PC-3 (cell line): ENCODE results near the gene RRM1. TPM values are rescaled to one million over a fixed set of nuclear protein-coding genes. Genes with fewer than 3 reads are reported as not detected.

Experiments
- ATAC-seq: fragments of 200-7000 bp; cut with Tn5 transposase; 2 replicates; pipeline ENCODE4 v1.9.1; 2020; ENCODE audit warnings: mild to moderate bottlenecking, moderate library complexity
- BruUV-seq: library from RNA; stranded (reverse); fragments of 400-500 nt; replicated peaks from 2 replicates; lab custom pipeline; 2021; lab: Mats Ljungman, UMichigan
- CTCF ChIA-PET: fragments of 300-600 bp; sonication (Branson Sonifier 250); formaldehyde crosslinking; loops from one replicate; lab custom pipeline; 2022; ENCODE audit warnings: antibody characterized with exemption; lab: Charles Lee
- POLR2A ChIA-PET: fragments of 300-600 bp; sonication (Branson Sonifier 250); formaldehyde crosslinking; loops from one replicate; lab custom pipeline; 2022; ENCODE audit warnings: antibody characterized with exemption; ENCODE audit not compliant: unreplicated experiment; lab: Charles Lee
- DNase-seq: peaks from one replicate; pipeline ENCODE4 v3.0.0-alpha.2; 2015
- H2AFZ ChIP-seq: fragments of 300-600 bp; sonication (generic); 2 replicates; pipeline ENCODE4 v1.6.0; 2016; ENCODE audit warnings: antibody characterized with exemption, low read length
- H3F3A ChIP-seq: fragments of 300-600 bp; sonication (generic); one replicate; pipeline ENCODE4 v1.6.0; 2017; ENCODE audit warnings: antibody characterized with exemption, low read length, control low read depth, mild to moderate bottlenecking; ENCODE audit not compliant: unreplicated experiment
- H3K27ac ChIP-seq: fragments of 300-600 bp; sonication (generic); 2 replicates; pipeline ENCODE4 v1.5.1; 2016; ENCODE audit warnings: mild to moderate bottlenecking, low read length
- H3K27me3 ChIP-seq: fragments of 300-600 bp; sonication (generic); 2 replicates; pipeline ENCODE4 v1.6.1; 2016; ENCODE audit warnings: low read length, mixed read lengths
- H3K36me3 ChIP-seq: fragments of 300-600 bp; sonication (generic); 2 replicates; pipeline ENCODE4 v1.6.1; 2016; ENCODE audit warnings: low read depth, mixed run types, low read length, mixed read lengths
- H3K4me1 ChIP-seq: fragments of 300-600 bp; sonication (generic); 2 replicates; pipeline ENCODE4 v1.5.1; 2016; ENCODE audit warnings: low read length; ENCODE audit not compliant: insufficient read depth
- H3K4me2 ChIP-seq: fragments of 300-600 bp; sonication (generic); 2 replicates; pipeline ENCODE4 v1.6.0; 2016; ENCODE audit warnings: low read length
- H3K4me3 ChIP-seq: fragments of 300-600 bp; sonication (generic); 2 replicates; pipeline ENCODE4 v1.5.1; 2016; ENCODE audit warnings: mild to moderate bottlenecking, low read length, mixed read lengths
- H3K79me2 ChIP-seq: fragments of 300-600 bp; sonication (generic); 2 replicates; pipeline ENCODE4 v1.6.1; 2017; ENCODE audit warnings: low read length, mixed read lengths
- H3K9ac ChIP-seq: fragments of 300-600 bp; sonication (generic); 2 replicates; pipeline ENCODE4 v1.6.0; 2016; ENCODE audit warnings: mild to moderate bottlenecking, low read length
- H3K9me2 ChIP-seq: fragments of 300-600 bp; sonication (generic); replicated peaks from 2 replicates; pipeline ENCODE4 v1.6.1; 2016; ENCODE audit warnings: mixed run types, low read length, mixed read lengths
- H3K9me3 ChIP-seq: fragments of 300-600 bp; sonication (generic); 2 replicates; pipeline ENCODE4 v1.6.1; 2016; ENCODE audit warnings: low read length, mixed read lengths
- H4K20me1 ChIP-seq: fragments of 300-600 bp; sonication (generic); 2 replicates; pipeline ENCODE4 v1.6.1; 2016; ENCODE audit warnings: low read length, mixed read lengths
- EZH2 ChIP-seq: fragments of 300-600 bp; sonication (generic); IDR thresholded peaks from one replicate; pipeline ENCODE4 v1.6.1; 2017; ENCODE audit warnings: antibody characterized with exemption, mild to moderate bottlenecking, low read length; ENCODE audit not compliant: unreplicated experiment
- EZH2phosphoT487 ChIP-seq: fragments of 300-600 bp; sonication (generic); IDR thresholded peaks from 2 replicates; pipeline ENCODE4 v1.6.1; 2018; ENCODE audit warnings: mild to moderate bottlenecking, antibody characterized with exemption, low read length, borderline replicate concordance
- intact Hi-C: fragments of 100-400 bp; cut with micrococcal nuclease; formaldehyde crosslinking; loops from 2 replicates; pipeline ENCODE4 v1.9.0; 2023
- total RNA-seq: library from RNA; depleted of rRNA; stranded (reverse); fragments of >200 nt; gene quantifications from 2 replicates; pipeline ENCODE4 v1.2.3, GENCODE V29; 2014
- TF ChIP-seq, protein P1 (sequence below): fragments of 300-600 bp; sonication (generic); conservative IDR thresholded peaks from 2 replicates; pipeline ENCODE4 v1.5.1; 2017; ENCODE audit warnings: antibody characterized with exemption, low read depth, mild to moderate bottlenecking, low read length

RRM1 gene
- total RNA-seq, 1 experiment from 2014 or later = 106 TPM

GRCh38 chr11:4185561-4185960, 91.0 kb downstream of the RRM1 start:
- intact Hi-C loops = no loop called here
- Histone ChIP-seq H3F3A (no peaks in the 10 kb centered on the region), H3K9me3 (no peaks in the 10 kb centered on the region), H3K4me1 (no peaks in the 10 kb centered on the region; the same call in 1 of the 2 replicates), H3K4me2 (no peak overlapping the region), H3K36me3 (no peaks in the 10 kb centered on the region), H3K79me2 (no peaks in the 10 kb centered on the region), H3K9ac (no peak overlapping the region), H4K20me1 (no peaks in the 10 kb centered on the region), H3K27me3 (no peaks in the 10 kb centered on the region), H3K4me3 (no peak overlapping the region), H2AFZ (no peak overlapping the region), H3K9me2 (no peaks in the 10 kb centered on the region), H3K27ac (no peak overlapping the region)
- BruUV-seq = no TSS peak
- CTCF ChIA-PET = no interaction called here
- POLR2A ChIA-PET = no interaction called here
- DNase-seq (no peak), ATAC-seq (no peak)
- TF ChIP-seq EZH2 (no peak), EZH2phosphoT487 (no peak)
- TF ChIP-seq, protein P1, sequence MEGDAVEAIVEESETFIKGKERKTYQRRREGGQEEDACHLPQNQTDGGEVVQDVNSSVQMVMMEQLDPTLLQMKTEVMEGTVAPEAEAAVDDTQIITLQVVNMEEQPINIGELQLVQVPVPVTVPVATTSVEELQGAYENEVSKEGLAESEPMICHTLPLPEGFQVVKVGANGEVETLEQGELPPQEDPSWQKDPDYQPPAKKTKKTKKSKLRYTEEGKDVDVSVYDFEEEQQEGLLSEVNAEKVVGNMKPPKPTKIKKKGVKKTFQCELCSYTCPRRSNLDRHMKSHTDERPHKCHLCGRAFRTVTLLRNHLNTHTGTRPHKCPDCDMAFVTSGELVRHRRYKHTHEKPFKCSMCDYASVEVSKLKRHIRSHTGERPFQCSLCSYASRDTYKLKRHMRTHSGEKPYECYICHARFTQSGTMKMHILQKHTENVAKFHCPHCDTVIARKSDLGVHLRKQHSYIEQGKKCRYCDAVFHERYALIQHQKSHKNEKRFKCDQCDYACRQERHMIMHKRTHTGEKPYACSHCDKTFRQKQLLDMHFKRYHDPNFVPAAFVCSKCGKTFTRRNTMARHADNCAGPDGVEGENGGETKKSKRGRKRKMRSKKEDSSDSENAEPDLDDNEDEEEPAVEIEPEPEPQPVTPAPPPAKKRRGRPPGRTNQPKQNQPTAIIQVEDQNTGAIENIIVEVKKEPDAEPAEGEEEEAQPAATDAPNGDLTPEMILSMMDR = no peak

- peak overlapping the region; percentile 97; the same call in 1 of the 2 replicates for H2AFZ ChIP-seq
- H3K27me3 ChIP-seq = no peaks in the 10 kb centered on the region
- no TSS peak for BruUV-seq
- ChIA-PET CTCF (interaction anchor here (0.6 to 2.0 kb wide), 5 partner anchors 10 to 365 kb away, joined by 3 to 25 read pairs (median 8); no protein-coding TSS in a partner anchor), POLR2A (no interaction called here)
- H3K4me1 ChIP-seq = no peaks in the 10 kb centered on the region; the same call in 1 of the 2 replicates
- H3K9ac ChIP-seq = no peak overlapping the region
- H3K4me3 ChIP-seq = peak overlapping the region; percentile 80
- no peaks in the 10 kb centered on the region for H3F3A ChIP-seq
- H3K79me2 ChIP-seq = no peaks in the 10 kb centered on the region
- intact Hi-C loops = loop anchor here (1.0 to 2.0 kb wide), 4 partner anchors 207 to 1622 kb away; partner anchors contain the start of genes OR52N2 and TRIM21
- H3K9me3 ChIP-seq = no peaks in the 10 kb centered on the region
- peak overlapping the region; percentile 98 for H3K4me2 ChIP-seq
- no peaks in the 10 kb centered on the region for H3K36me3 ChIP-seq
- TF ChIP-seq EZH2phosphoT487 (no peak), EZH2 (no peak)
- TF ChIP-seq, protein P1 = no peak
- no peak for ATAC-seq
- no peak for DNase-seq
- H3K27ac ChIP-seq = no peak overlapping the region
- no peaks in the 10 kb centered on the region for H4K20me1 ChIP-seq
- H3K9me2 ChIP-seq = no peaks in the 10 kb centered on the region
Measured at GRCh38 chr11:4186464-4187054, 92.0 kb downstream of the RRM1 start.
